HEK293T (cell line): ENCODE measurements around the gene NPBWR2.

ENCODE experiments used
- ARNT ChIP-seq: fragments of 450-650 bp; IDR thresholded peaks from 2 replicates; pipeline ENCODE4 v1.6.1; 2017; ENCODE audit warnings: mild to moderate bottlenecking
- FOXA1 ChIP-seq: fragments of 450-650 bp; IDR thresholded peaks from 2 replicates; pipeline ENCODE4 v1.6.1; 2016; ENCODE audit warnings: mild to moderate bottlenecking
- SP1 ChIP-seq: fragments of 450-650 bp; IDR thresholded peaks from 2 replicates; pipeline ENCODE4 v1.6.1; 2017
- TARDBP ChIP-seq: fragments of 450-650 bp; IDR thresholded peaks from 2 replicates; pipeline ENCODE4 v1.6.1; 2016
- ZNF384 ChIP-seq: fragments of 450-650 bp; IDR thresholded peaks from 2 replicates; pipeline ENCODE4 v1.6.1; 2016

GRCh38 chr20:64155258-64156135, 48.1 kb upstream of the NPBWR2 start:
- TF ChIP-seq SP1, result no peak
- no peak for TF ChIP-seq TARDBP
- no peak for TF ChIP-seq ARNT
- no peak for TF ChIP-seq ZNF384
- TF ChIP-seq FOXA1, result no peak
